Gastrocnemius medialis (tissue), 4 donors: ENCODE data around the gene GTF2H2. TPM values are rescaled to one million over a fixed set of nuclear protein-coding genes. Genes with fewer than 3 reads are reported as not detected.
A peak's percentile ranks its signal among the peaks of the same experiment; 100 is the strongest.
"Not testable (repeated sequence)": the region's sequence is repeated elsewhere in the genome, so short reads cannot be mapped to it uniquely, and the experiment has no call there.

Experiments
- ATAC-seq, 2 donors: fragments of 150-250 bp; one replicate each; pipeline ENCODE4 v1.9.1; 2016
- DNase-seq, 2 donors: peaks; one replicate each; pipeline ENCODE4 v3.0.0-alpha.2; 2019
- H3K27ac ChIP-seq, 4 donors: fragments of 200-600 bp; sonication (generic); 1 replicate in 1 of 4; 2 replicates in 3 of 4; pipeline ENCODE4 v1.5.1; 2016 to 2018; ENCODE audit warnings: mild to moderate bottlenecking in 2 of 4, moderate library complexity in 1 of 4
- H3K27me3 ChIP-seq, 3 donors: fragments of 200-600 bp; sonication (generic) in 2 of 3; 1 replicate in 1 of 3; 2 replicates in 2 of 3; pipeline versions ENCODE4 v1.5.1 to v1.6.0; 2016 to 2019; ENCODE audit warnings: mild to moderate bottlenecking in 1 of 3, moderate library complexity in 1 of 3
- H3K36me3 ChIP-seq, 2 donors: fragments of 200-600 bp; sonication (generic) in 1 of 2; one replicate each; pipeline ENCODE4 v1.5.1; 2017 to 2018
- H3K4me1 ChIP-seq, 2 donors: fragments of 200-600 bp; sonication (generic) in 1 of 2; one replicate each; pipeline ENCODE4 v1.5.1; 2016 to 2017; ENCODE audit warnings: mild to moderate bottlenecking in 2 of 2
- H3K4me3 ChIP-seq, 4 donors: fragments of 200-600 bp; sonication (generic) in 3 of 4; 1 replicate in 1 of 4; 2 replicates in 3 of 4; pipeline ENCODE4 v1.5.1; 2016 to 2019; ENCODE audit warnings: mild to moderate bottlenecking in 2 of 4
- H3K9me3 ChIP-seq, 3 donors: fragments of 200-600 bp; sonication (generic) in 2 of 3; 1 replicate in 1 of 3; 2 replicates in 2 of 3; pipeline ENCODE4 v1.5.1; 2016 to 2019
- in situ Hi-C, 4 donors: fragments of 200-750 bp; cut with MboI; loops; one replicate each; pipeline versions ENCODE4 v1.15.0 to v1.8.0; 2017; ENCODE audit warnings: low sequenced_read_pairs in 4 of 4
- intact Hi-C: fragments of 100-400 bp; cut with DNase I; formaldehyde crosslinking; loops from one replicate; pipeline ENCODE4 v1.15.1; 2023; ENCODE audit warnings: low total_unique reads
- total RNA-seq, 4 donors: library from RNA; depleted of rRNA; stranded (reverse); fragments of >200 nt; gene quantifications; one replicate each; pipeline versions ENCODE4 v1.1.0 to v1.2.3, GENCODE V29; 2016

GTF2H2 gene
- 1 to 10 TPM; 4.3 to 8.5 (median 7.4) TPM for total RNA-seq

GRCh38 chr5:71067262-71067928, at the start of gene GTF2H2:
TSS of gene GTF2H2 (minus strand) at chr5:71067676. CDS start at chr5:71062763, 4,913 bp downstream.
- H3K27me3 ChIP-seq, DNase-seq, intact Hi-C loops, H3K36me3 ChIP-seq, in situ Hi-C loops, H3K9me3 ChIP-seq, H3K4me1 ChIP-seq, H3K4me3 ChIP-seq, H3K27ac ChIP-seq: not testable (repeated sequence)
- ATAC-seq = peak; percentile 66 to 96

DNA sequence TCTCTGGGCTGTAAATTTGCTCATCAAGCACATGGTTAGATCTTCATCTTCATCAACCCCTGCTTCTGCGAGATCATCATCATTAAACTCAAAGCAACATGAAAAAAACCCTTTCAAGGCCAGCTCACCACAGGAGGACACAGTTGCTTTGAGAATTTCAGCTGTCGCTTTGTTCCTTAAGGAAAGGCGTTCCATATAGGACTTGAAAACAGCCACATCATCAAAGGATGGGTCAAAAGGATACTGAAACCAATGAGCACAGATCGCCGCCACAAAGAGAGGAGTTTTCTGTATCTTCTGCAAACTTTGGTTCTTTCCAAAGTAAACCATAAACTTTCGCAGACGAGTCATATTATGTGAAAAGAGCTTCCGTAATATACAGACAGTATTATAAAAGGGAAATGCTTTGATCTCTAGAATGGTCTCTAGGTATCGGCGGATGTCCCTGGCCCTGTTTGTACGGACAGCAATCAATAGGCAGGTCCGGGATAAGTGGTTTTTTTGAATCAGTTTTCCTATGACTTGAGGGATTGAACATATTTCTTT, 42.3 kb upstream of the GTF2H2 start:
- H3K4me1 ChIP-seq, H3K27ac ChIP-seq, in situ Hi-C loops, DNase-seq, H3K4me3 ChIP-seq, ATAC-seq, intact Hi-C loops, H3K9me3 ChIP-seq, H3K36me3 ChIP-seq, H3K27me3 ChIP-seq: not testable (repeated sequence)

- H3K9me3 ChIP-seq, H3K27me3 ChIP-seq, H3K36me3 ChIP-seq, DNase-seq, in situ Hi-C loops, H3K4me1 ChIP-seq, intact Hi-C loops, H3K27ac ChIP-seq, H3K4me3 ChIP-seq, ATAC-seq: not testable (repeated sequence)
Observed at GRCh38 chr5:71099996-71100395, 32.5 kb upstream of the GTF2H2 start.

GRCh38 chr5:71097930-71098203, 30.4 kb upstream of the GTF2H2 start:
- H3K9me3 ChIP-seq, H3K27me3 ChIP-seq, in situ Hi-C loops, H3K4me1 ChIP-seq, H3K27ac ChIP-seq, H3K4me3 ChIP-seq, H3K36me3 ChIP-seq, intact Hi-C loops, DNase-seq, ATAC-seq: not testable (repeated sequence)

DNA sequence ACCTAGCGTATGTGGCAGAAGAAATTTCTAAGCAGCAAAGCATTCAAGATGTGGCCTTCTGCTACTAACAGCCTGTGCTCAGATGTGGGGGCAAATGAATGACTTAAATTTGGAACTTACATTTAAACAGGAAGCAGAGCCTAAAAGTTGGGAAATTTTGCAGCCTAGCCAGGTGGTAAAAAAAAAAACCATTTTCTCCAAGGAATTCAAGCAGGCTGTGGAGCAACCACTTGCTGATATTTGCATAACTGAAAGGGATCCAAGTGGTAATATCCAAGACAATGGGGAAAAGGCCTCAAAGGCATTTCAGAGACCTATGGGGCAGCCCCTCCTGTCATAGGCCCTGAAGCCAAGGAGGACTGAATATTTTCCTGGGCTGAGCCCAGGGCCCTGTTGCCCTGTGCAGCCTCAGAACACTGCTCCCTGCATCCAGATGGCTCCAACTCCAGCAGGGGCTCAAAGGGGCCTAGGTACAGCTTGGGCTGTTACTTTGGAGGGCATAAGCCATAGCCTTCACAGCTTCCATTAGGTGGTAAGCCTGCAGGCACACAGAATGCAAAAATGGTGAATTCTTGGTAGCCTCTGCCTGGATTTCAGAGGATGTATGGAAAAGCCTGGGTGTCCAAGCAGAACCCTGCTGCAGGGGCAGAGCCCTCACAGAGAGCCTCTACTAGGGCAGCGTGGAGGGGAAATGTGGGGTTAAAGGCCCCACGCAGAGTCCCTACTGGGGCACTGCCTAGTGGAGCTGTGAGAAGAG, 29.9 kb upstream of the GTF2H2 start:
- H3K27me3 ChIP-seq, H3K4me1 ChIP-seq, H3K9me3 ChIP-seq, intact Hi-C loops, DNase-seq, H3K4me3 ChIP-seq, H3K27ac ChIP-seq, ATAC-seq, H3K36me3 ChIP-seq, in situ Hi-C loops: not testable (repeated sequence)

GRCh38 chr5:71089773-71090172, 22.3 kb upstream of the GTF2H2 start:
- H3K27ac ChIP-seq, H3K9me3 ChIP-seq, H3K4me1 ChIP-seq, H3K27me3 ChIP-seq, H3K36me3 ChIP-seq, in situ Hi-C loops, intact Hi-C loops, ATAC-seq, H3K4me3 ChIP-seq, DNase-seq: not testable (repeated sequence)

DNA sequence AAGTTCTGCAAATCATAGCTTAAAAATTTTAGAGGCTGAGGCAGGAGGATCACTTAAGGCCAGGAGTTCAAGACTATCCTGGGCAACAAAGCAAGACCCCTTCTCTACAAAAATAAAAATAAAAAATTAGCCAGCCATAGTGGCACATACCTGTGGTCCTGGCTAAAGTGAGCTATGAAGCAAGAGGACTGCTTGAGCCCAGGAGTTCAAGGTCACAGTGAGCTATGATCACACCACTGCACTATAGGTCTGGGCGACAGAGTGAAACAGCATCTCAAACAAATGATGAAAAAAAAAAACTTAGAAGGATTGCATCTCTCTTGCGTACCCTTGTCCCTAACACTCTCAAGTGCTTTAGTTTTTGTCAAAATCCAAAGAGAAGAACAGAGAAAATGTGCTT, 21.3 kb upstream of the GTF2H2 start:
- ATAC-seq, intact Hi-C loops, H3K9me3 ChIP-seq, H3K27me3 ChIP-seq, H3K4me3 ChIP-seq, H3K27ac ChIP-seq, H3K36me3 ChIP-seq, in situ Hi-C loops, DNase-seq, H3K4me1 ChIP-seq: not testable (repeated sequence)

DNA sequence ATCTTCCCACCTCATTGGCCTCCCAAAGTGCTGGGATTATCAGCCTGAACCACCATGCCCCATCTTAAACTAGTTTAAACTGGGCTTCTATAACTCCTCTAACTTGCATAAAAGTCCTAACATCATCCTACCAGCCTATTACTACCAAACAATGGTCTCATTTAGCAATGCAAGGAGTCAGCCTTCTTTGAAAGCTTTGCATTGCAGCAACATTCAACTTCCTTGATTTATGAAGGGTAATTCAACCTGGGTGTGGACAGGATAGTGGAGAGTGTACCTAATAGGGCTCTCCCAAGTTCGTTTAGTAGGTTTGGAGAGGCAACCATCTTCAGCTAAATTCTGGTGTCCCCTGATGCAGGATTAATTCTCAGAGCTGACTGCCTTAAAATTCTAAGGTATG, 18.7 kb upstream of the GTF2H2 start:
- H3K27ac ChIP-seq, H3K4me3 ChIP-seq, ATAC-seq, DNase-seq, H3K36me3 ChIP-seq, intact Hi-C loops, H3K9me3 ChIP-seq, H3K4me1 ChIP-seq, in situ Hi-C loops, H3K27me3 ChIP-seq: not testable (repeated sequence)

DNA sequence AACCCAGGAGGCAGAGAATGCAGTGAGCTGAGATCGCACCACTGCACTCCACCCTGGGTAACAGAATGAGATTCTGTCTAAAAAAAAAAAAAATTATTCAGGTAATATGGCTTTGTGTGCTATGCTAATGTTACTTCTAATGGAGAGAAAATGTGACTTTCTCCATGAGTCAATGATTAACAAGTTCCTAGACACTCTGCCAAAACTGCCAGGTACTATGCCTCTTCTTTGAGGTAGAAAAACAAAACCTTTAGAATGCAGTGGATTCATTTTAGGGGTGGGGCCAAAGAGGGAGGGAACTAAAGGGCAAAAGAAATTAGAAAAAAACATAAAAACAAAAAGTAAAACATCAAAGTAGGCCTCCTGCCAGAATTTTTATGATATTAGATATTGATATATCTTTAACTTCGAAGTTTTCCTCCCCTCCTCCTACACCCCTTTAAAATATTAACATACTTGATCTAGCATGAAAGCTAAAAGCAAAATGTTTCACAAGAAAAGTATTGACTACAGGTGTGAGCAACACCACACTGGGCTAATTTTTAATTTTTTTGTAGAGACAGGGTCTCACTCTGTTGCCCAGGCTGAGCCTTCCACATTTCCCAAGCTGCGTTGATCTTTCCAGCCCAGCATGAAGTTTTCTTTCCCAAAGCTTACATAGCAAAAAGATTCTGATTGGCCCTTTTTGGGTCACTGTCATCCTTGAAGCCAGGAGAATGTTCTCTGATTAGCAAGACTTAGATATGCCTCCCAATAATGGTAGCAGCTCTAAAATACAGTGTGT, 17.0 kb upstream of the GTF2H2 start:
- intact Hi-C loops, H3K4me1 ChIP-seq, H3K4me3 ChIP-seq, H3K27ac ChIP-seq, in situ Hi-C loops, ATAC-seq, H3K27me3 ChIP-seq, H3K9me3 ChIP-seq, H3K36me3 ChIP-seq, DNase-seq: not testable (repeated sequence)

- H3K36me3 ChIP-seq, H3K27me3 ChIP-seq, H3K4me1 ChIP-seq, DNase-seq, H3K9me3 ChIP-seq, ATAC-seq, H3K27ac ChIP-seq, H3K4me3 ChIP-seq, intact Hi-C loops, in situ Hi-C loops: not testable (repeated sequence)
Observed at GRCh38 chr5:71082898-71083297, 15.4 kb upstream of the GTF2H2 start.

- H3K27me3 ChIP-seq, intact Hi-C loops: not testable (repeated sequence)
Observed at GRCh38 chr5:71082340-71082739, 14.9 kb upstream of the GTF2H2 start.

More at GRCh38 chr5:71082340-71082739, 14.9 kb upstream of the GTF2H2 start:
- ATAC-seq, H3K36me3 ChIP-seq, H3K9me3 ChIP-seq, in situ Hi-C loops, DNase-seq, H3K27ac ChIP-seq, H3K4me3 ChIP-seq, H3K4me1 ChIP-seq: not testable (repeated sequence)
